Measurements from ENCODE around the gene SHISA9.

DNA sequence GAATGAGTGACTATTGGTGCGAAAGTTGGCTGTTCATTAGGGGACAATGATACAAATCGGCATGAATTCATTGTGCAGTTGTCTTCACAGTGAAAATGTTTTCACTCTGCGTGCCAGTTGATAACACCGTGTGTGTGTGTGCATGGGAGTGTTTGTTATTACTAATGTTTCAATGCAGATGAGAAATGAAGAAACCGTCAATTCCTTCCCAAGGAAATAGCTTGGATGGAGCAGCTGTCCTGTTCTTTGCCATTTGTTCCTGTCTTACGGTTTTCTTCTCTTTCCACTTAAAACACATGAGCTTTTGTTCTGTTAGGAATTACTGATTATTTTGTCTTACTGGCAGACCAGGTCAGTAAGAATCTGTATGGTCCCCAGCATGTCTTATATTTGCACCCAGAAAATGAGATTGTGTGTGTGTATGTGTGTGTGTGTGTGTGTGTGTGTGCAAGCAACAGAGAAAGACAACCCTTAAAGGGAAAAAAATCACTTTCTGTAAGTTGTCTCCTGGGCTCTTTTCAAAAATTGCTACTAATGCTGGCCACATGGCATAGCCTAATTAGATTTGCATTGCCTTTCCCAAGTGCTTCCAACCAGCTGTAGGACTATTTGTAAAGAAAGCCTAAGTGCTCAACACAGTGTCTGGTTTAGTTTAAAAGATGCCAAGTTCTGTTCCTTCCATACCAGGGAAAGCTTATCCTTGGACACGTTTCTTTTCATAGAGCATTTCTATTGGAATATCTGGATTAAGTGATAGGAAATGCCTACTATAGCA, 23.8 kb downstream of the SHISA9 start:
- TF ChIP-seq, protein P1, sequence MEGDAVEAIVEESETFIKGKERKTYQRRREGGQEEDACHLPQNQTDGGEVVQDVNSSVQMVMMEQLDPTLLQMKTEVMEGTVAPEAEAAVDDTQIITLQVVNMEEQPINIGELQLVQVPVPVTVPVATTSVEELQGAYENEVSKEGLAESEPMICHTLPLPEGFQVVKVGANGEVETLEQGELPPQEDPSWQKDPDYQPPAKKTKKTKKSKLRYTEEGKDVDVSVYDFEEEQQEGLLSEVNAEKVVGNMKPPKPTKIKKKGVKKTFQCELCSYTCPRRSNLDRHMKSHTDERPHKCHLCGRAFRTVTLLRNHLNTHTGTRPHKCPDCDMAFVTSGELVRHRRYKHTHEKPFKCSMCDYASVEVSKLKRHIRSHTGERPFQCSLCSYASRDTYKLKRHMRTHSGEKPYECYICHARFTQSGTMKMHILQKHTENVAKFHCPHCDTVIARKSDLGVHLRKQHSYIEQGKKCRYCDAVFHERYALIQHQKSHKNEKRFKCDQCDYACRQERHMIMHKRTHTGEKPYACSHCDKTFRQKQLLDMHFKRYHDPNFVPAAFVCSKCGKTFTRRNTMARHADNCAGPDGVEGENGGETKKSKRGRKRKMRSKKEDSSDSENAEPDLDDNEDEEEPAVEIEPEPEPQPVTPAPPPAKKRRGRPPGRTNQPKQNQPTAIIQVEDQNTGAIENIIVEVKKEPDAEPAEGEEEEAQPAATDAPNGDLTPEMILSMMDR (IDR thresholded peaks at IDR 0.05): no peak
- TF ChIP-seq POLR2A (IDR thresholded peaks at IDR 0.05; ENCODE audit: low read depth) (no peak), POLR2AphosphoS5 (IDR thresholded peaks at IDR 0.05) (no peak)

Measured in esophagus muscularis mucosa (tissue), 3 donors.